ENCODE data around the gene MRPL20.

GRCh38 chr1:1358433-1359271 lies 48.4 kb downstream of the MRPL20 start, which contains the start of gene MXRA8:
- TF ChIP-seq, protein P1, sequence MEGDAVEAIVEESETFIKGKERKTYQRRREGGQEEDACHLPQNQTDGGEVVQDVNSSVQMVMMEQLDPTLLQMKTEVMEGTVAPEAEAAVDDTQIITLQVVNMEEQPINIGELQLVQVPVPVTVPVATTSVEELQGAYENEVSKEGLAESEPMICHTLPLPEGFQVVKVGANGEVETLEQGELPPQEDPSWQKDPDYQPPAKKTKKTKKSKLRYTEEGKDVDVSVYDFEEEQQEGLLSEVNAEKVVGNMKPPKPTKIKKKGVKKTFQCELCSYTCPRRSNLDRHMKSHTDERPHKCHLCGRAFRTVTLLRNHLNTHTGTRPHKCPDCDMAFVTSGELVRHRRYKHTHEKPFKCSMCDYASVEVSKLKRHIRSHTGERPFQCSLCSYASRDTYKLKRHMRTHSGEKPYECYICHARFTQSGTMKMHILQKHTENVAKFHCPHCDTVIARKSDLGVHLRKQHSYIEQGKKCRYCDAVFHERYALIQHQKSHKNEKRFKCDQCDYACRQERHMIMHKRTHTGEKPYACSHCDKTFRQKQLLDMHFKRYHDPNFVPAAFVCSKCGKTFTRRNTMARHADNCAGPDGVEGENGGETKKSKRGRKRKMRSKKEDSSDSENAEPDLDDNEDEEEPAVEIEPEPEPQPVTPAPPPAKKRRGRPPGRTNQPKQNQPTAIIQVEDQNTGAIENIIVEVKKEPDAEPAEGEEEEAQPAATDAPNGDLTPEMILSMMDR (IDR thresholded peaks at IDR 0.05; ENCODE audit: low read length): no peak
- no peak for TF ChIP-seq EZH2 (IDR thresholded peaks at IDR 0.05; ENCODE audit: borderline replicate concordance, low read length)

All from OCI-LY1 (cell line).